Hepatocyte (in vitro differentiated cells): Measurements from ENCODE around the gene TFF1. TPM values are rescaled to one million over a fixed set of nuclear protein-coding genes. Genes with fewer than 3 reads are reported as not detected.
A peak's percentile ranks its signal among the peaks of the same experiment; 100 is the strongest.

ENCODE experiments used
- DNase-seq: peaks from one replicate; pipeline ENCODE4 v3.0.0-alpha.2; 2016; ENCODE audit warnings: low spot score
- H2AFZ ChIP-seq: fragments of 200-600 bp; sonication (generic); 2 replicates; pipeline ENCODE4 v1.6.0; 2016; ENCODE audit warnings: antibody characterized with exemption, mild to moderate bottlenecking
- H3K27ac ChIP-seq: fragments of 200-600 bp; sonication (generic); 2 replicates; pipeline ENCODE4 v1.5.1; 2016; ENCODE audit warnings: mild to moderate bottlenecking
- H3K27me3 ChIP-seq: fragments of 200-600 bp; sonication (generic); 2 replicates; pipeline ENCODE4 v1.6.1; 2016
- H3K36me3 ChIP-seq: fragments of 200-600 bp; sonication (generic); replicated peaks from 2 replicates; pipeline ENCODE4 v1.5.1; 2016; ENCODE audit warnings: low read depth; ENCODE audit not compliant: insufficient read depth
- H3K4me1 ChIP-seq: fragments of 200-600 bp; sonication (generic); 2 replicates; pipeline ENCODE4 v1.5.1; 2016; ENCODE audit warnings: mild to moderate bottlenecking, moderate library complexity; ENCODE audit not compliant: insufficient read depth
- H3K4me2 ChIP-seq: fragments of 200-600 bp; sonication (generic); 2 replicates; pipeline ENCODE4 v1.6.0; 2016
- H3K4me3 ChIP-seq: fragments of 200-600 bp; sonication (generic); 2 replicates; pipeline ENCODE4 v1.5.1; 2016; ENCODE audit warnings: mild to moderate bottlenecking
- H3K79me2 ChIP-seq: fragments of 200-600 bp; sonication (generic); 2 replicates; pipeline ENCODE4 v1.6.0; 2017; ENCODE audit warnings: mild to moderate bottlenecking
- H3K9me2 ChIP-seq: fragments of 200-600 bp; sonication (generic); replicated peaks from 2 replicates; pipeline ENCODE4 v1.6.0; 2017; ENCODE audit warnings: mild to moderate bottlenecking; ENCODE audit not compliant: insufficient read depth
- H3K9me3 ChIP-seq: fragments of 200-600 bp; sonication (generic); 2 replicates; pipeline ENCODE4 v1.5.1; 2016; ENCODE audit warnings: low read depth, mild to moderate bottlenecking
- H4K20me1 ChIP-seq: fragments of 200-600 bp; sonication (generic); 2 replicates; pipeline ENCODE4 v1.6.0; 2016; ENCODE audit warnings: mild to moderate bottlenecking; ENCODE audit not compliant: insufficient read depth, poor library complexity, severe bottlenecking
- CTCF ChIP-seq: fragments of 200-600 bp; sonication (generic); IDR thresholded peaks from 2 replicates; pipeline ENCODE4 v1.5.1; 2016; ENCODE audit warnings: antibody characterized with exemption, mild to moderate bottlenecking; ENCODE audit not compliant: poor library complexity
- EZH2 ChIP-seq: fragments of 200-600 bp; sonication (generic); IDR thresholded peaks from 2 replicates; pipeline ENCODE4 v1.6.1; 2016; ENCODE audit warnings: antibody characterized with exemption, mild to moderate bottlenecking, borderline replicate concordance
- EZH2phosphoT487 ChIP-seq: fragments of 200-600 bp; sonication (generic); IDR thresholded peaks from one replicate; pipeline ENCODE4 v1.6.1; 2018; ENCODE audit warnings: antibody characterized with exemption, mild to moderate bottlenecking, low read depth, moderate library complexity; ENCODE audit not compliant: unreplicated experiment, severe bottlenecking
- WGBS: methylation state at CpG from one replicate; pipeline ENCODE4 v1.1.6; 2016; ENCODE audit warnings: low lambda C conversion rate; ENCODE audit errors: missing lambda C conversion rate; 5-methylcytosine and 5-hydroxymethylcytosine counted together
- polyA plus RNA-seq: library from polyadenylated mRNA; unstranded; fragments of >200 nt; fragmentation: Nextera tagmentation; extraction: Ambion mirVana; gene quantifications from 2 replicates; pipeline ENCODE4 v1.2.1, GENCODE V29; 2016
- total RNA-seq: library from RNA; depleted of rRNA; stranded (reverse); fragments of >200 nt; gene quantifications from 2 replicates; pipeline ENCODE4 v1.2.3, GENCODE V29; 2014

Gene TFF1
- total and polyA plus RNA-seq, 2 experiments from 2014 or later: 57.4 to 140 TPM

- no peaks in the 10 kb centered on the region for H3K79me2 ChIP-seq
- no peaks in the 10 kb centered on the region for H3K36me3 ChIP-seq
- H3K9me3 ChIP-seq: no peaks in the 10 kb centered on the region
- H3K9me2 ChIP-seq: no peaks in the 10 kb centered on the region
- no peak overlapping the region for H3K4me2 ChIP-seq
- TF ChIP-seq EZH2phosphoT487: no peak
- TF ChIP-seq CTCF: no peak
- no peak for TF ChIP-seq EZH2
- no peaks in the 10 kb centered on the region for H3K27me3 ChIP-seq
- no peak overlapping the region for H2AFZ ChIP-seq
- H3K4me3 ChIP-seq: no peak overlapping the region
- 87% methylated on average over 20 of the region's 20 CpGs for WGBS
- peak overlapping the region; percentile 84 for H3K27ac ChIP-seq
- H3K4me1 ChIP-seq: peaks cover 18% of the 10 kb centered on the region
- no peak for DNase-seq
- H4K20me1 ChIP-seq: no peaks in the 10 kb centered on the region
Measured at GRCh38 chr21:42317826-42318746, 48.2 kb downstream of the TFF1 start.

- Histone ChIP-seq H2AFZ (no peak overlapping the region), H3K36me3 (no peaks in the 10 kb centered on the region), H3K27me3 (no peaks in the 10 kb centered on the region), H3K9me2 (no peaks in the 10 kb centered on the region), H3K27ac (peak overlapping the region; percentile 84), H3K79me2 (no peaks in the 10 kb centered on the region), H3K4me1 (peaks cover 24% of the 10 kb centered on the region), H3K4me3 (no peak overlapping the region), H3K4me2 (no peak overlapping the region), H3K9me3 (no peaks in the 10 kb centered on the region), H4K20me1 (no peaks in the 10 kb centered on the region)
- DNase-seq: no peak
- 58% methylated on average over 8 of the region's 8 CpGs for WGBS
- no peak for TF ChIP-seq EZH2phosphoT487
- no peak for TF ChIP-seq EZH2
- TF ChIP-seq CTCF: no peak
Measured at GRCh38 chr21:42317341-42317741, 49.0 kb downstream of the TFF1 start.

GRCh38 chr21:42316891-42317290 lies 49.4 kb downstream of the TFF1 start:
- H3K27me3 ChIP-seq: no peaks in the 10 kb centered on the region
- H2AFZ ChIP-seq: no peak overlapping the region
- H4K20me1 ChIP-seq: no peaks in the 10 kb centered on the region
- H3K36me3 ChIP-seq: no peaks in the 10 kb centered on the region
- peaks cover 29% of the 10 kb centered on the region for H3K4me1 ChIP-seq
- DNase-seq: no peak
- H3K9me3 ChIP-seq: no peaks in the 10 kb centered on the region
- 93% methylated on average over 16 of the region's 16 CpGs for WGBS
- no peak overlapping the region for H3K4me2 ChIP-seq
- no peaks in the 10 kb centered on the region for H3K9me2 ChIP-seq
- no peak overlapping the region for H3K4me3 ChIP-seq
- no peaks in the 10 kb centered on the region for H3K79me2 ChIP-seq
- peak overlapping the region; percentile 84 for H3K27ac ChIP-seq
- no peak for TF ChIP-seq EZH2
- TF ChIP-seq EZH2phosphoT487: no peak
- TF ChIP-seq CTCF: no peak
